GM23338 (cell line): ENCODE measurements around the gene LRRC37A3. TPM values are rescaled to one million over a fixed set of nuclear protein-coding genes. Genes with fewer than 3 reads are reported as not detected.
"Not testable (repeated sequence)": the region's sequence is repeated elsewhere in the genome, so short reads cannot be mapped to it uniquely, and the experiment has no call there.

ENCODE experiments used
- ATAC-seq: fragments of 200-7000 bp; cut with Tn5 transposase; 3 replicates; pipeline ENCODE4 v1.9.1; 2020
- DNase-seq: peaks from one replicate; pipeline ENCODE4 v3.0.0-alpha.2; 2015; ENCODE audit warnings: low spot score
- H2AFZ ChIP-seq: fragments of 200-600 bp; sonication (generic); 2 replicates; pipeline ENCODE4 v1.8.0; 2016; ENCODE audit warnings: antibody characterized with exemption, mild to moderate bottlenecking, moderate library complexity
- H3F3A ChIP-seq: fragments of 200-600 bp; sonication (generic); replicated peaks from 2 replicates; pipeline ENCODE4 v1.8.0; 2017; ENCODE audit warnings: antibody characterized with exemption, mixed run types, low read depth
- H3K27ac ChIP-seq: fragments of 200-600 bp; sonication (generic); 2 replicates; pipeline ENCODE4 v1.6.1; 2016; ENCODE audit warnings: low read depth
- H3K27me3 ChIP-seq: fragments of 200-600 bp; sonication (generic); 2 replicates; pipeline ENCODE4 v1.8.0; 2016; ENCODE audit warnings: mild to moderate bottlenecking, mixed run types, moderate library complexity; ENCODE audit not compliant: insufficient read depth
- H3K36me3 ChIP-seq: fragments of 200-600 bp; sonication (generic); 2 replicates; pipeline ENCODE4 v1.8.0; 2016; ENCODE audit warnings: mild to moderate bottlenecking; ENCODE audit not compliant: insufficient read depth
- H3K4me1 ChIP-seq: fragments of 200-600 bp; sonication (generic); 2 replicates; pipeline ENCODE4 v1.8.0; 2016; ENCODE audit warnings: mild to moderate bottlenecking, moderate library complexity; ENCODE audit not compliant: insufficient read depth
- H3K4me2 ChIP-seq: fragments of 200-600 bp; sonication (generic); 2 replicates; pipeline ENCODE4 v1.7.1; 2017; ENCODE audit warnings: mixed run types
- H3K4me3 ChIP-seq: fragments of 200-600 bp; sonication (generic); 2 replicates; pipeline ENCODE4 v1.6.1; 2016; ENCODE audit warnings: mixed run types
- H3K79me2 ChIP-seq: fragments of 200-600 bp; sonication (generic); replicated peaks from 2 replicates; pipeline ENCODE4 v1.8.0; 2017; ENCODE audit warnings: mild to moderate bottlenecking; ENCODE audit not compliant: insufficient read depth
- H3K9me2 ChIP-seq: fragments of 200-600 bp; sonication (generic); 2 replicates; pipeline ENCODE4 v1.8.0; 2017; ENCODE audit not compliant: insufficient read depth
- H4K20me1 ChIP-seq: fragments of 200-600 bp; sonication (generic); replicated peaks from 2 replicates; pipeline ENCODE4 v1.8.0; 2017; ENCODE audit warnings: mild to moderate bottlenecking; ENCODE audit not compliant: insufficient read depth
- H3K27ac Mint-ChIP-seq: 2 replicates; pipeline ENCODE4 v1.8.0; 2020; ENCODE audit warnings: inconsistent platforms, mild to moderate bottlenecking, moderate library complexity, mixed read lengths
- H3K27me3 Mint-ChIP-seq: 3 replicates; pipeline ENCODE4 v1.8.0; 2022; ENCODE audit warnings: low read depth, mild to moderate bottlenecking, moderate library complexity, mixed read lengths, inconsistent platforms; ENCODE audit not compliant: insufficient read depth, poor library complexity
- H3K36me3 Mint-ChIP-seq: 3 replicates; pipeline ENCODE4 v1.8.0; 2021; ENCODE audit warnings: low read depth, mild to moderate bottlenecking, inconsistent platforms, moderate library complexity, mixed read lengths
- H3K4me1 Mint-ChIP-seq: 3 replicates; pipeline ENCODE4 v1.8.0; 2020; ENCODE audit warnings: mild to moderate bottlenecking, inconsistent platforms, mixed read lengths
- H3K4me3 Mint-ChIP-seq: 3 replicates; pipeline ENCODE4 v1.8.0; 2021; ENCODE audit warnings: moderate library complexity, mild to moderate bottlenecking, inconsistent platforms, mixed read lengths
- H3K9me3 Mint-ChIP-seq: 3 replicates; pipeline ENCODE4 v1.8.0; 2020; ENCODE audit warnings: moderate library complexity, mild to moderate bottlenecking, inconsistent platforms, mixed read lengths
- CTCF ChIP-seq, 2 experiments: fragments of 200-600 bp in 1 of 2; sonication (generic) in 1 of 2; conservative IDR thresholded peaks; 2 replicates each; pipeline versions ENCODE4 v1.5.1 to v1.6.1; 2016 to 2017; ENCODE audit warnings: antibody characterized with exemption in 2 of 2, low read depth in 2 of 2, mild to moderate bottlenecking in 2 of 2, moderate library complexity in 1 of 2
- polyA plus RNA-seq: library from polyadenylated mRNA; unstranded; fragments of >200 nt; fragmentation: Nextera tagmentation; extraction: Ambion mirVana; gene quantifications from 2 replicates; pipeline ENCODE4 v1.2.1, GENCODE V29; 2016
- total RNA-seq: library from RNA; depleted of rRNA; stranded (reverse); fragments of >200 nt; shearing (Covaris generic); gene quantifications from 2 replicates; pipeline ENCODE4 v1.2.3, GENCODE V29; 2014

LRRC37A3 gene
- total and polyA plus RNA-seq, 2 experiments from 2014 or later: 3.5 to 5.6 TPM

- H4K20me1 ChIP-seq, H3K79me2 ChIP-seq, H3K36me3 ChIP-seq, H3K9me3 Mint-ChIP-seq, H3K4me1 ChIP-seq, H3K27ac Mint-ChIP-seq, H3K27me3 ChIP-seq, H3K4me3 Mint-ChIP-seq, H3K9me2 ChIP-seq, H3K4me3 ChIP-seq, H3K4me2 ChIP-seq, ATAC-seq, H3K27ac ChIP-seq, H3K27me3 Mint-ChIP-seq, H3K36me3 Mint-ChIP-seq, DNase-seq, H2AFZ ChIP-seq, H3K4me1 Mint-ChIP-seq, H3F3A ChIP-seq: not testable (repeated sequence)
Observed at GRCh38 chr17:64904069-64904468, 15.2 kb downstream of the LRRC37A3 start.

GRCh38 chr17:64897136-64897535, 22.1 kb downstream of the LRRC37A3 start:
- H3K36me3 Mint-ChIP-seq, H2AFZ ChIP-seq, H3K9me2 ChIP-seq, H3K27me3 Mint-ChIP-seq, H4K20me1 ChIP-seq, H3K79me2 ChIP-seq, H3K4me2 ChIP-seq, ATAC-seq, H3K9me3 Mint-ChIP-seq, H3K27ac Mint-ChIP-seq, H3K27ac ChIP-seq, H3F3A ChIP-seq, H3K36me3 ChIP-seq, H3K4me1 Mint-ChIP-seq, H3K4me3 ChIP-seq, H3K4me3 Mint-ChIP-seq, H3K27me3 ChIP-seq, H3K4me1 ChIP-seq: not testable (repeated sequence)
- DNase-seq: peak; percentile 7

GRCh38 chr17:64874210-64874609, 45.1 kb downstream of the LRRC37A3 start:
- not testable (repeated sequence) for H3K4me1 Mint-ChIP-seq, H3K4me3 Mint-ChIP-seq, DNase-seq

GRCh38 chr17:64847504-64848466, 71.5 kb downstream of the LRRC37A3 start:
- ATAC-seq: peak; percentile 99
- H3K4me3 ChIP-seq, H3K9me3 Mint-ChIP-seq, H3K4me3 Mint-ChIP-seq, H3F3A ChIP-seq, H3K4me1 Mint-ChIP-seq, H4K20me1 ChIP-seq, H3K4me2 ChIP-seq, H3K27me3 Mint-ChIP-seq, H3K27me3 ChIP-seq, H3K9me2 ChIP-seq, H3K4me1 ChIP-seq, H3K27ac ChIP-seq, H3K36me3 ChIP-seq, H3K79me2 ChIP-seq, H3K36me3 Mint-ChIP-seq, H2AFZ ChIP-seq, H3K27ac Mint-ChIP-seq: not testable (repeated sequence)
- peak; percentile 74 to 77 for TF ChIP-seq CTCF (conservative IDR thresholded peaks at IDR 0.05; ENCODE audit: low read depth in 2 of 2)
- peak; percentile 92 for DNase-seq

More at GRCh38 chr17:64874210-64874609, 45.1 kb downstream of the LRRC37A3 start:
- not testable (repeated sequence) for ATAC-seq, H3K4me1 ChIP-seq, H3K27ac Mint-ChIP-seq, H3K27me3 Mint-ChIP-seq, H3K9me3 Mint-ChIP-seq, H3K4me3 ChIP-seq, H3K27me3 ChIP-seq, H4K20me1 ChIP-seq, H3K27ac ChIP-seq, H3F3A ChIP-seq, H3K4me2 ChIP-seq, H3K9me2 ChIP-seq, H2AFZ ChIP-seq, H3K36me3 Mint-ChIP-seq, H3K36me3 ChIP-seq, H3K79me2 ChIP-seq

GRCh38 chr17:64846892-64847291, 72.4 kb downstream of the LRRC37A3 start:
- not testable (repeated sequence) for H3K36me3 ChIP-seq, ATAC-seq, H4K20me1 ChIP-seq, H3K4me2 ChIP-seq, H3K4me3 Mint-ChIP-seq, H3K27ac Mint-ChIP-seq, H3F3A ChIP-seq, H3K79me2 ChIP-seq, H3K4me1 ChIP-seq, DNase-seq, H3K27ac ChIP-seq, H3K4me3 ChIP-seq, H3K36me3 Mint-ChIP-seq, H3K9me2 ChIP-seq, H3K9me3 Mint-ChIP-seq, H3K27me3 Mint-ChIP-seq, H3K4me1 Mint-ChIP-seq, H3K27me3 ChIP-seq, H2AFZ ChIP-seq

GRCh38 chr17:64843918-64844317, 75.4 kb downstream of the LRRC37A3 start:
- H3K36me3 Mint-ChIP-seq, H3K4me3 ChIP-seq, H3K79me2 ChIP-seq, H3K4me2 ChIP-seq, H3K27ac Mint-ChIP-seq, H3K9me2 ChIP-seq, H3K4me1 Mint-ChIP-seq, H3F3A ChIP-seq, H3K27me3 ChIP-seq, H2AFZ ChIP-seq, H3K36me3 ChIP-seq, H3K27me3 Mint-ChIP-seq, H3K4me1 ChIP-seq, H3K27ac ChIP-seq, ATAC-seq, H3K9me3 Mint-ChIP-seq, H4K20me1 ChIP-seq, H3K4me3 Mint-ChIP-seq, DNase-seq: not testable (repeated sequence)
